B cell (primary cell): Measurements from ENCODE around the gene NUBP1. TPM values are rescaled to one million over a fixed set of nuclear protein-coding genes. Genes with fewer than 3 reads are reported as not detected.

ENCODE experiments used
- ATAC-seq: fragments of 200-7000 bp; cut with Tn5 transposase; one replicate; pipeline ENCODE4 v1.10.0; 2021; ENCODE audit warnings: low read depth, mild to moderate bottlenecking, moderate number of reproducible peaks, moderate library complexity
- CTCF ChIA-PET: fragments of 350-600 bp; sonication (Branson Sonifier 250); formaldehyde crosslinking; loops from one replicate; lab custom pipeline; 2021; ENCODE audit warnings: antibody characterized with exemption, inconsistent platforms; lab: Charles Lee
- POLR2A ChIA-PET: fragments of 350-600 bp; sonication (Branson Sonifier 250); formaldehyde crosslinking; loops from one replicate; lab custom pipeline; 2021; ENCODE audit warnings: antibody characterized with exemption; lab: Charles Lee
- DNase-seq: peaks from one replicate; pipeline ENCODE4 v3.0.0; 2013
- H2AFZ ChIP-seq: 2 replicates; pipeline ENCODE4 v1.6.1; 2012; ENCODE audit warnings: mild to moderate bottlenecking, low read depth, low read length; ENCODE audit not compliant: insufficient read depth, poor library complexity, severe bottlenecking
- H3K27ac ChIP-seq, 2 donors: 1 replicate in 1 of 2; 2 replicates in 1 of 2; pipeline ENCODE4 v1.5.1; 2012 to 2013; ENCODE audit warnings: low read length in 2 of 2, mild to moderate bottlenecking in 2 of 2, moderate library complexity in 1 of 2
- H3K27me3 ChIP-seq, 4 experiments: fragments of 200-600 bp in 1 of 4; sonication (generic) in 1 of 4; replicated peaks in 1 of 4; 1 replicate in 2 of 4; 2 replicates in 2 of 4; pipeline versions ENCODE4 v1.6.1 to v1.7.0; 2013 to 2016; ENCODE audit warnings: low read length in 3 of 4, mild to moderate bottlenecking in 2 of 4, mixed read lengths in 1 of 4, moderate library complexity in 1 of 4; ENCODE audit not compliant: insufficient read depth in 4 of 4, control insufficient read depth in 3 of 4; ENCODE audit errors: control extremely low read depth in 1 of 4
- H3K36me3 ChIP-seq, 2 experiments: replicated peaks in 1 of 2; 1 replicate in 1 of 2; 2 replicates in 1 of 2; pipeline versions ENCODE4 v1.6.1 to v1.7.1; 2013; ENCODE audit warnings: low read length in 1 of 2; ENCODE audit not compliant: insufficient read depth in 2 of 2, control insufficient read depth in 1 of 2; ENCODE audit errors: control extremely low read depth in 1 of 2, extremely low read depth in 1 of 2
- H3K4me1 ChIP-seq, 2 donors: fragments of 200-600 bp in 1 of 2; sonication (generic) in 1 of 2; 1 replicate in 1 of 2; 2 replicates in 1 of 2; pipeline versions ENCODE4 v1.5.1 to v1.6.1; 2013 to 2017; ENCODE audit warnings: low read length in 2 of 2; ENCODE audit not compliant: control insufficient read depth in 2 of 2, insufficient read depth in 2 of 2
- H3K4me2 ChIP-seq: replicated peaks from 2 replicates; pipeline ENCODE3; 2012; ENCODE audit warnings: mild to moderate bottlenecking, low read depth, low read length; ENCODE audit not compliant: poor library complexity, severe bottlenecking
- H3K4me3 ChIP-seq, 5 experiments: fragments of 200-600 bp in 1 of 5; sonication (generic) in 1 of 5; 1 replicate in 3 of 5; 2 replicates in 2 of 5; pipeline versions ENCODE4 v1.5.1 to v1.7.0; 2011 to 2016; ENCODE audit warnings: low read length in 4 of 5, mild to moderate bottlenecking in 4 of 5, low read depth in 2 of 5, control low read depth in 1 of 5, moderate library complexity in 1 of 5; ENCODE audit not compliant: insufficient read depth in 1 of 5; ENCODE audit errors: control extremely low read depth in 1 of 5, extremely low read depth in 1 of 5
- H3K79me2 ChIP-seq: fragments of 200-600 bp; sonication (generic); one replicate; pipeline ENCODE4 v1.6.0; 2016; ENCODE audit warnings: low read length; ENCODE audit not compliant: control insufficient read depth, insufficient read depth
- H3K9ac ChIP-seq: fragments of 200-600 bp; sonication (generic); 2 replicates; pipeline ENCODE4 v1.6.1; 2017; ENCODE audit warnings: mild to moderate bottlenecking, low read length, moderate library complexity
- H3K9me3 ChIP-seq, 3 donors: one replicate each; pipeline versions ENCODE4 v1.6.1 to v1.7.1; 2013; ENCODE audit warnings: low read length in 2 of 3; ENCODE audit not compliant: control insufficient read depth in 2 of 3, insufficient read depth in 1 of 3; ENCODE audit errors: control extremely low read depth in 1 of 3
- H4K20me1 ChIP-seq: 2 replicates; pipeline ENCODE4 v1.6.0; 2012; ENCODE audit warnings: mild to moderate bottlenecking, low read length; ENCODE audit not compliant: insufficient read depth, control insufficient read depth, poor library complexity, severe bottlenecking
- H3K27ac Mint-ChIP-seq: one replicate; pipeline ENCODE4 v1.8.0; 2021; ENCODE audit warnings: mixed read lengths
- H3K27me3 Mint-ChIP-seq: one replicate; pipeline ENCODE4 v1.8.0; 2021; ENCODE audit warnings: mixed read lengths
- H3K4me1 Mint-ChIP-seq: one replicate; pipeline ENCODE4 v1.8.0; 2021; ENCODE audit warnings: mixed read lengths
- H3K4me3 Mint-ChIP-seq: one replicate; pipeline ENCODE4 v1.8.0; 2021; ENCODE audit warnings: mixed read lengths
- H3K9me3 Mint-ChIP-seq: one replicate; pipeline ENCODE4 v1.8.0; 2022; ENCODE audit warnings: mixed read lengths; ENCODE audit not compliant: insufficient read depth
- EZH2 ChIP-seq: IDR thresholded peaks from 2 replicates; pipeline ENCODE4 v1.6.1; 2012; ENCODE audit warnings: borderline replicate concordance, low read depth, mild to moderate bottlenecking, moderate library complexity, low read length; ENCODE audit not compliant: insufficient read depth, poor library complexity, severe bottlenecking
- WGBS: methylation state at CpG from one replicate; pipeline ENCODE4 v1.1.5; 2013; ENCODE audit warnings: missing lambda C conversion rate; ENCODE audit not compliant: insufficient coverage; 5-methylcytosine and 5-hydroxymethylcytosine counted together
- intact Hi-C: fragments of 100-400 bp; cut with micrococcal nuclease; formaldehyde crosslinking; loops from one replicate; pipeline ENCODE4 v1.10.0; 2022
- polyA plus RNA-seq: library from polyadenylated mRNA; depleted of rRNA; stranded (reverse); fragments of >200 nt; gene quantifications from 2 replicates; pipeline ENCODE4 v1.2.3, GENCODE V29; 2012
- total RNA-seq, 2 donors: library from RNA; stranded (reverse); fragments of 120-200 nt in 1 of 2; gene quantifications; 1 replicate in 1 of 2; 2 replicates in 1 of 2; pipeline versions ENCODE4 v1.2.3 to v1.2.4, GENCODE V29; 2013 to 2022
- TF ChIP-seq, protein P1 (sequence below): fragments of 200-600 bp; IDR thresholded peaks from one replicate; pipeline ENCODE4 v1.8.0; 2022; ENCODE audit warnings: antibody characterized with exemption, mild to moderate bottlenecking

NUBP1 gene
- total and polyA plus RNA-seq, 2 donors (not counting 1 experiment from before 2014, with no cell fraction given): 47.3 to 67.3 TPM

- no peak overlapping the region for H3K4me2 ChIP-seq
- CTCF ChIA-PET: interaction anchor here (1.1 to 1.4 kb wide), 3 partner anchors 190 to 214 kb away, joined by 3 to 5 read pairs (median 4); no protein-coding TSS in a partner anchor
- TF ChIP-seq, protein P1, sequence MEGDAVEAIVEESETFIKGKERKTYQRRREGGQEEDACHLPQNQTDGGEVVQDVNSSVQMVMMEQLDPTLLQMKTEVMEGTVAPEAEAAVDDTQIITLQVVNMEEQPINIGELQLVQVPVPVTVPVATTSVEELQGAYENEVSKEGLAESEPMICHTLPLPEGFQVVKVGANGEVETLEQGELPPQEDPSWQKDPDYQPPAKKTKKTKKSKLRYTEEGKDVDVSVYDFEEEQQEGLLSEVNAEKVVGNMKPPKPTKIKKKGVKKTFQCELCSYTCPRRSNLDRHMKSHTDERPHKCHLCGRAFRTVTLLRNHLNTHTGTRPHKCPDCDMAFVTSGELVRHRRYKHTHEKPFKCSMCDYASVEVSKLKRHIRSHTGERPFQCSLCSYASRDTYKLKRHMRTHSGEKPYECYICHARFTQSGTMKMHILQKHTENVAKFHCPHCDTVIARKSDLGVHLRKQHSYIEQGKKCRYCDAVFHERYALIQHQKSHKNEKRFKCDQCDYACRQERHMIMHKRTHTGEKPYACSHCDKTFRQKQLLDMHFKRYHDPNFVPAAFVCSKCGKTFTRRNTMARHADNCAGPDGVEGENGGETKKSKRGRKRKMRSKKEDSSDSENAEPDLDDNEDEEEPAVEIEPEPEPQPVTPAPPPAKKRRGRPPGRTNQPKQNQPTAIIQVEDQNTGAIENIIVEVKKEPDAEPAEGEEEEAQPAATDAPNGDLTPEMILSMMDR: no peak
- no peak for TF ChIP-seq EZH2
- DNase-seq (no peak), ATAC-seq (no peak)
- H3K79me2 ChIP-seq: no peaks in the 10 kb centered on the region
- no peak overlapping the region for H3K4me3 ChIP-seq
- POLR2A ChIA-PET: no interaction called here
- Mint-ChIP-seq H3K9me3 (peaks cover 2% of the 10 kb centered on the region), H3K27me3 (no peaks in the 10 kb centered on the region), H3K4me1 (no peaks in the 10 kb centered on the region), H3K27ac (no peak overlapping the region), H3K4me3 (no peak overlapping the region)
- H3K9me3 ChIP-seq: no peaks in the 10 kb centered on the region
- no peaks in the 10 kb centered on the region for H3K36me3 ChIP-seq
- intact Hi-C loops: no loop called here
- H3K9ac ChIP-seq: no peak overlapping the region
- no peak overlapping the region for H2AFZ ChIP-seq
- no peaks in the 10 kb centered on the region for H3K4me1 ChIP-seq
- WGBS: 83% methylated on average over 16 of the region's 19 CpGs
- H3K27ac ChIP-seq: no peak overlapping the region
- H3K27me3 ChIP-seq: no peaks in the 10 kb centered on the region
- H4K20me1 ChIP-seq: no peaks in the 10 kb centered on the region
Measured at GRCh38 chr16:10729104-10730048, 14.3 kb upstream of the NUBP1 start.

DNA sequence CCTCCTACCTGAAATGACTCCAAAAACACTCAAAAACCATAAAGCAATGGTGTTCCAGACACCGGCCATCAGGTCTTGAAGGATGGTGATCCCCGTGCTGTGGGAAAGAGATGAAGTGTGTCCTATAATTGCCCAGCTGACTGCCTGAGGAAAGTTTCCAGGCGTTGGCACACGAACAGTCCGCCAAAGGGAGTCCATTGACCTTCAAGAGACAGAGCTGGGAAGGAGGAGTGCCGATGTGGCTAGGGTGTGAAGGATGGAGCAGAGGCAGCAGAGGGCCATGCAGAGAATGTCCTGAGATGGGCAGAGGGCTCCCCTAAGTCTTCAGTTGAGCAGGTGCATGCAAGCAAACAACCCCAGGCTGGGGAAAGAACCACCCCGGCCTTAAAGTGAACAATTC, 11.9 kb upstream of the NUBP1 start:
- Histone ChIP-seq H4K20me1 (no peaks in the 10 kb centered on the region), H3K9ac (no peak overlapping the region), H3K79me2 (no peaks in the 10 kb centered on the region), H2AFZ (no peak overlapping the region), H3K4me1 (no peaks in the 10 kb centered on the region), H3K4me3 (no peak overlapping the region), H3K4me2 (no peak overlapping the region), H3K36me3 (no peaks in the 10 kb centered on the region), H3K27me3 (no peaks in the 10 kb centered on the region), H3K9me3 (no peaks in the 10 kb centered on the region), H3K27ac (no peak overlapping the region)
- CTCF ChIA-PET: interaction anchor here (0.8 to 2.4 kb wide), 5 partner anchors 201 to 227 kb away, joined by 3 to 38 read pairs (median 6); no protein-coding TSS in a partner anchor
- POLR2A ChIA-PET: interaction anchor here (0.6 kb wide), 1 partner anchor 89 kb away, joined by 3 read pairs; no protein-coding TSS in a partner anchor
- no peak for DNase-seq
- WGBS: 98% methylated on average over 6 of the region's 7 CpGs
- Mint-ChIP-seq H3K27ac (no peak overlapping the region), H3K4me3 (no peak overlapping the region), H3K9me3 (peaks cover 2% of the 10 kb centered on the region), H3K4me1 (no peaks in the 10 kb centered on the region), H3K27me3 (no peaks in the 10 kb centered on the region)
- TF ChIP-seq, protein P1: no peak
- TF ChIP-seq EZH2: no peak
- intact Hi-C loops: no loop called here
- ATAC-seq: no peak
